Duodenal mucosa (tissue), 2 donors: ENCODE measurements around the gene HBEGF.

Source experiments
- H3K27ac ChIP-seq: one replicate; pipeline ENCODE4 v1.7.0; 2013; ENCODE audit warnings: low read depth, low read length
- H3K27me3 ChIP-seq, 2 donors: one replicate each; pipeline ENCODE4 v1.7.0; 2013; ENCODE audit warnings: low read length in 2 of 2, control low read depth in 1 of 2; ENCODE audit not compliant: insufficient read depth in 2 of 2, control insufficient read depth in 1 of 2
- H3K36me3 ChIP-seq, 2 donors: one replicate each; pipeline ENCODE4 v1.7.0; 2013; ENCODE audit warnings: low read length in 2 of 2, control low read depth in 1 of 2; ENCODE audit not compliant: insufficient read depth in 2 of 2, control insufficient read depth in 1 of 2
- H3K4me1 ChIP-seq, 2 donors: one replicate each; pipeline ENCODE4 v1.7.0; 2013; ENCODE audit warnings: low read length in 2 of 2, control low read depth in 1 of 2; ENCODE audit not compliant: insufficient read depth in 2 of 2, control insufficient read depth in 1 of 2
- H3K4me3 ChIP-seq, 2 donors: one replicate each; pipeline ENCODE4 v1.7.0; 2013; ENCODE audit warnings: low read length in 2 of 2, low read depth in 1 of 2
- H3K9ac ChIP-seq, 2 donors: one replicate each; pipeline ENCODE4 v1.7.0; 2013; ENCODE audit warnings: low read length in 2 of 2, low read depth in 1 of 2
- H3K9me3 ChIP-seq, 2 donors: one replicate each; pipeline ENCODE4 v1.7.0; 2013; ENCODE audit warnings: low read length in 2 of 2, control low read depth in 1 of 2; ENCODE audit not compliant: control insufficient read depth in 1 of 2

The HBEGF gene

DNA sequence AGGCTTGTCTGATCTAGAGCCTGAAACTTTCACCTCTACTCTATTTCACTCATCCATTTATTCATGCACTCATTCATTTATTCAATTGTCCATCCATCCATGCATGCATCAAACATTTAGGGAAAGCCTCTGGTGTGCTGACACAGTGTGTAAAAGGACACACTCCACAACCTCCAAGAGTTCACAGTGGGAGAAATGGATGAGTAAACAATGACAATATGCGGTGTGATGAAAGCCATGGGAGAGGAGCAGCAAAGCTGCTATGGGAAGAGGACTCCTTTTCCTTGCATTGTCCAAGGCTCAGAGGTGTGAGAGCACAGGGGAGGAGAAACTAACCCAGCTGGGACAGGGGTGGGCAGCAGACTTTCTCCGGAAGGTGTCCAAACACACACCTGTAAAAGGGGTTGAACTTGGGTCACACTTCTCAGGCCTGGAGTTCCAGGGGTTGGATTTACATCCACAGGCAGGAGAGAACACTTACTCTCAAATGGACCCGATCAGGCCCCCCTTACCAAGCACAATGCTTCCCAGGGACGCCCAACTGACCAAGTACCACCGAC, 22.3 kb downstream of the HBEGF start:
- Histone ChIP-seq H3K9ac (no peak overlapping the region), H3K4me3 (no peak overlapping the region), H3K27me3 (no peaks in the 10 kb centered on the region), H3K9me3 (no peaks in the 10 kb centered on the region), H3K36me3 (no peaks in the 10 kb centered on the region), H3K4me1 (peaks cover 0 to 23% of the 10 kb centered on the region in 2 donors), H3K27ac (no peak overlapping the region)

DNA sequence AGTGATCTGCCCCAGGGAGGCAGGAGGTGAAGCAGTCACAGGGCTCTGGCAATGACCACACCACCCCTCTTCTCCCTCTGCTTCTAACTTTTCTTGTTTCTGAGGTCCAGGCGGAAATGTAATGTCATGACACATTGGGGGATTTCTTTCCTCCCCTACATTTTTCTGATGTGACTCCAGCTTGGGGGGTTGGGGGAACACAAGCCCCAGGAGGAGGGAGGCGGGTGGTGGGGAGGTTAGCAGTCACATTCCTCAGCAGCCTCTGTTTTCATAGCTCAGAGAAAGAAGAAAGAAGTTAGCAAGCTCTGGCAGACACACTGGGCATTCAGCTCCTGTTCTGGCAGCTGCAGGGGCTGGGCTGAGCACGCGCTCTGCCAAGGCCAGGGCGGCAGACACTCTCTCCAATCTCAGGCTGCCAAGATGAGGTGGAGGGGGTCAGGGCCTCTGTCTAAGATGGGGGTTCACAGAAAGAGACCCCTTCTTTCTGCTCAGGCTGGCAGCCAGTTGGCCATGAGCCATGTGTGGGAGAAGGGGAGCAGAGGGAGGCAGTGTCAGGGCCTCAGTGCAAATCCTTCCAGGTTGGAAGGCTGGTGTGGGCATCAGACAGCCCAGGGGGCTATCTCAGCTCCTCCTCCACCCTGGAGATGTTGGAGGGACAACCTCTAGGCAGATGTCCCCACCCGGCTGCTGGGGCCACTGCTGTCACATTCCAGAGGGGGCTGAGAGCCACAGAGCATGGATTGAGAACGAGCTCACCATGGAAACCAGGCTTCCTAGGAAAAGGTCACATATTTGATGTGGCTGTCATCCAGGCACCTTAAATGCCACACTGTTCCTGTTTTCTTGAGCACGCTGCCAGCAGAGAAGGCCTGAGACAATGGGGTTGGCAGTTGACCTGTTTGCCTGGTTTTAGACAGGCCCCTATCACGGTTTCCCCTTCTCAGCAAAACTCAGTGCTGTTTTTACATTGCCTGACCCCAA, 23.4 kb downstream of the HBEGF start:
- Histone ChIP-seq H3K4me3 (no peak overlapping the region), H3K27me3 (no peaks in the 10 kb centered on the region), H3K36me3 (no peaks in the 10 kb centered on the region), H3K27ac (peak overlapping the region; percentile 47), H3K9me3 (no peaks in the 10 kb centered on the region), H3K4me1 (peaks cover 0 to 23% of the 10 kb centered on the region in 2 donors), H3K9ac (no peak overlapping the region)

DNA sequence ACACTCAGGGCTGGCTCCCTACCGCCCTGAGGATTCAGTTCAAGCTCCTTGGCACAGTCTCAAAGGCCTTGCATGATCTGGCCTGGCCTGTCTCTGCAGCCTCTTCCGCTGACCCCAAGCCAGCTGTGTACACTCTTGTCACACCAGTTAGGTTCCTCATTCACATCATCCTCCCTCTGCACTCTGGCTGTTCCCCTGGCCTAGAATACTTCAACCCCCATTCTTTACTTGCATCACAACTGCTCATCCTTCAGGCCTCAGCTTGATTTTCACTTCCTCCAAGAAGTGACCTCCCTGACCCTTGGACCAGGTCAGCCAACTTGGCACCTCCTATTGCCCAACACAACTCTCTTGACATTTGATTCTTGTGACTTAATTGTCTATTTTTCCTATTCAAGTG, 24.6 kb downstream of the HBEGF start:
- Histone ChIP-seq H3K27ac (no peak overlapping the region), H3K36me3 (no peaks in the 10 kb centered on the region), H3K27me3 (no peaks in the 10 kb centered on the region), H3K4me3 (no peak overlapping the region), H3K4me1 (peaks cover 0 to 23% of the 10 kb centered on the region in 2 donors), H3K9me3 (no peaks in the 10 kb centered on the region), H3K9ac (no peak overlapping the region)

DNA sequence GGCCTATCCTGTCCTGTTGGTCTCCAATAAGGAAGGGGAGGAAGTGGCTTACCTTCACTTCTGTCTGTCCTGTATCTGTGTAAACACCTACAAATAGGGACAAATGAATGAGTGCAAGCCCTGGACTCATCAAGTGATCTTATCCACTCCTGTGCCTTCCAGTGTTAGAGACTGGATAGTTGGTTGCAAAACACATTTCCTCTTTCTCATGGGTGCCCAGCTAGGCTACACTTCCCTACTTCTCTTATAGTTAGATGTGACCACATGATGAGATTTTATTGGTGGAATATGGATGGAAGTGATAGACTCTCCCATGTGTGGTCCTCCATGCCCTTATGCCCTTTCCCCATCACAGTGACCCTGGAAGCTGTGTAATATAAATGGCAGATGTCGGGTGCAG, 26.6 kb downstream of the HBEGF start:
- Histone ChIP-seq H3K9ac (no peak overlapping the region), H3K36me3 (no peaks in the 10 kb centered on the region), H3K4me1 (peaks cover 0 to 23% of the 10 kb centered on the region in 2 donors), H3K27ac (no peak overlapping the region), H3K9me3 (no peaks in the 10 kb centered on the region), H3K27me3 (no peaks in the 10 kb centered on the region), H3K4me3 (no peak overlapping the region)

DNA sequence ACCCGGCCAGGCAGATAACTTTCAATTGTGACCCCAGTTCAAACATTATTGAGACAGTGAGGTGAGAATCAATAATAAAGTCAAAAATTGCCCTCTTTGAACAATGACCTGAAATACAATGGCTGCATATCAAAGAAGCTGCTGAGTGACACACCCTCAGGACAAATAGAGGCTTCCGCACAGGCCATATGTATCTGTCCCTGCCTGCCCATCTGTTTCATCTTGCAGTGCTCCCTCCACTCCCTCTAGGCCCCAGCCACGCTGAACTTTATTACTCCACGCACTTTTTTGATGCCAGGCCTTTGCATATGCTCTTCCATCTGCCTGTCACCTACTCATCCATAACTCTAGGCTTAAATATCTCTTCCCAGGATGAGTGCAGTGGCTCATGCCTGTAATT, 27.6 kb downstream of the HBEGF start:
- no peak overlapping the region for H3K27ac ChIP-seq
- H3K4me1 ChIP-seq: peaks cover 0 to 16% of the 10 kb centered on the region in 2 donors
- no peak overlapping the region for H3K4me3 ChIP-seq

DNA sequence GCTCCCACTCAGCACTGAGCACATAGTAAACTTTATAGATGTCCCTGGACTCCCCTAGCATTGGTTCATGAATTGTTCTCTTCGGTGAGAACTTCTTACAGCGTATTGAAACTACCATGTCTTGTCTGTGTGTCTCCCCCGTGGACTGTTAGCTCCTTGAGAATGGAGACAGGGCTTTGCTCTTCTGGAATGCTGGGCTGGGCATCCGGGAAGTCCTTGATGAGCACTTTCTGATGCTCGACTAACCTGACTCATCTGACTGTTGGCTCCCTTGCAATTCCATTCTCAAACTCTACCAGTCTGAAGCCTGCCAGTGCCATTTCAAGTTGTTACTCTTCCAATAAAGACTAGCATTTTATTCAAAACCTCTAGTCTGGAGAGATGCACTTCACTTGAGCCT, 28.5 kb downstream of the HBEGF start:
- H3K4me1 ChIP-seq: peaks cover 0 to 9% of the 10 kb centered on the region in 2 donors
- no peak overlapping the region for H3K4me3 ChIP-seq
- no peak overlapping the region for H3K27ac ChIP-seq
- no peaks in the 10 kb centered on the region for H3K27me3 ChIP-seq
- H3K9ac ChIP-seq: no peak overlapping the region
- no peaks in the 10 kb centered on the region for H3K9me3 ChIP-seq
- no peaks in the 10 kb centered on the region for H3K36me3 ChIP-seq

More for the DNA sequence above, 27.6 kb downstream of the HBEGF start:
- H3K27me3 ChIP-seq: no peaks in the 10 kb centered on the region
- no peak overlapping the region for H3K9ac ChIP-seq
- H3K9me3 ChIP-seq: no peaks in the 10 kb centered on the region
- H3K36me3 ChIP-seq: no peaks in the 10 kb centered on the region

DNA sequence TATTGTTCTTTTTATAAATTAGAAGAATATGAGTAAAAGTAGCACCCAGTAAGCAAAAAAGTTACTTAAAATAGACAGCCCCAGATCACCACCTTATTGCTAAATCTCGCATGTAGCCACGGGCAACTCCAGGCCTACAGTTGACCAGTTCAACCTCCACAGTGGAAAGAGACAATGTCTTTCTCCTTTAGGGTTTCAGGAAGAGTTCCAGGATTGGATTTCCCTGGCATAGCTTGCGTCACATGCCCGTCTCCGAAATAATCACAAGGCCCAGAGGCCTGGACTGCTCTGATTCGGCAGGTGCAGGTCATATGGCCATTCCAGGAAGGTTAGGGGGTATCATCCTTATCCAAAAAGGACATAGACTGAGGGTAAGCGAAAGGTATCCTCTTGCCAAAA, 33.6 kb downstream of the HBEGF start:
- Histone ChIP-seq H3K27me3 (no peaks in the 10 kb centered on the region), H3K36me3 (no peaks in the 10 kb centered on the region), H3K27ac (no peak overlapping the region), H3K9me3 (no peaks in the 10 kb centered on the region), H3K4me1 (peaks cover 14 to 29% of the 10 kb centered on the region in 2 donors), H3K4me3 (no peak overlapping the region), H3K9ac (no peak overlapping the region)

DNA sequence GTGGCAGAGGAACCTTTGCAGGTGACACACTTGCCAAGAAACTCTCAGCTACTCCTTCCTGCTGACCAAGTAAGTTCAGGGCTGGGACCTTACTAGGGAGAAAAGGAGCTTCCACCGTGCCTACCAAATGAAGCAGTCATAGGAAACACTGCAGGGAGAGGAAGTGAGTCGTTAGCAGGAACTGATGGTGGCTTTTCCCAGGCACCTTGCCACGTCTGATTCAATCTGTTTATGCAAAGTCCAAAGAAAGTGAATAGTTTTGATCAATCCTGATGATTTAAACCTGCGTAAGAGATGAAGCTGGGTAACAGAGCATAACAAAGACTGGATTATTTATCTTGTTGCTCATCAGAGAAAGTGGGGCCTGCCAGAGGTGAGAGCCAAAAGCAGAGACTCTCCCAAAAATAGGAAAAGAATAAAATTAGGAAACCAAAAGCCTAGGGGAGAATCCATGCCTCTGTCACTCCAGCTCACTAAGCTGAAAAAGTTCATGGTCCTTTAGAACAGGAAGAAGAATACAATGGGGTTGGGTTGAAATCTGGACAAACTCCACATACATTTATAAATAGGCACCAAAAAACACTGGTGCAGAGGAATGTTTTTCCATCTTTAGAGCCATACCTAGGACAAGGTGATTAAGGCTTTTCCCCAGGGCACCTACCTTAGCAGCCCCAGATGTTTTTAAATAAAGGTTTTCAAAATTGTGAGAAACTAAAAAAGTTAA, 34.2 kb downstream of the HBEGF start:
- H3K36me3 ChIP-seq: no peaks in the 10 kb centered on the region
- H3K27ac ChIP-seq: peak overlapping the region; percentile 4
- no peaks in the 10 kb centered on the region for H3K27me3 ChIP-seq
- H3K4me3 ChIP-seq: no peak overlapping the region
- H3K9me3 ChIP-seq: no peaks in the 10 kb centered on the region
- H3K9ac ChIP-seq: no peak overlapping the region
- peaks cover 14 to 29% of the 10 kb centered on the region in 2 donors for H3K4me1 ChIP-seq

DNA sequence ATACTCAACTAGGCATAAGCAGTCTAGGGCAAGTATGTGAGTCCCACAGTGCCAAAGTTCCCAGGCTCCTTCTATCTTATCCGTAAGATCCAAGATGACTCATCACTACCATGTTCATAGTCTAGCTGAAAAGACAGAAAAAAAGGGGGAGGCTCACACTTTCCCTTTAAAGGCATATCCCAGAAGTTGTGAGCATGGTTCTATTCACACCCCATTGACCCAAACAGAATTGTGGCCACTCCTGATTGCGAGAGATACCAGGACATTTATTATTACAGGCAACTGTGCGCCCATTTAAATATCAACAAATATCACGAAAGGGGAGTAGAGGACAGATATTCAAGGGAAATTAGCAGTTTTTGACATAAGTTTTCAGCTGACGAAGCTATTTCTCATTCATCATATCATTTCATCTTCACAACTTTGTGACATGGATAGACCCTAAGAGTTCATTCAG, 35.4 kb downstream of the HBEGF start:
- no peaks in the 10 kb centered on the region for H3K27me3 ChIP-seq
- H3K9me3 ChIP-seq: no peaks in the 10 kb centered on the region
- no peak overlapping the region for H3K9ac ChIP-seq
- H3K36me3 ChIP-seq: no peaks in the 10 kb centered on the region
- H3K4me3 ChIP-seq: no peak overlapping the region
- H3K27ac ChIP-seq: no peak overlapping the region
- H3K4me1 ChIP-seq: peaks cover 14 to 29% of the 10 kb centered on the region in 2 donors

DNA sequence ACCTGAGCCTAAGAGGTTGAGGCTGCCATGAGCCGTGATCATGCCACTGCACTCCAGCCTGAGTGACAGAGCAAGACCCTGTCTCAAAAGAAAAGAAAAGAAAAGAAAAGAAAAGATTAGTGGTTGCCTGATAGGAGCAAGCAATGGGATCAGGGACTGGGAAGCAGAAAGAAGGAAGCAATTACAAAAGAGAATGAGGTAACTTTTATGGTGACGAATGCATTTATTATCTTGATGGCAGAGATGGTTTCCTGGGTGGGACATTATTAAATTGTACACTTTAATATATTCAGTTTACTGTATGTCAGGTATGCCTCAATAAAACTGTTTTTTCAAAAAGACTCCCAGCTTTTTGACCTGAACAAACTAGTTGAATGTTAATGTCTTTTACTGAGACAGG, 36.0 kb downstream of the HBEGF start:
- H3K36me3 ChIP-seq: no peaks in the 10 kb centered on the region
- no peaks in the 10 kb centered on the region for H3K9me3 ChIP-seq
- H3K27me3 ChIP-seq: no peaks in the 10 kb centered on the region
- H3K4me1 ChIP-seq: peaks cover 14 to 29% of the 10 kb centered on the region in 2 donors
- no peak overlapping the region for H3K4me3 ChIP-seq
- no peak overlapping the region for H3K27ac ChIP-seq
- no peak overlapping the region for H3K9ac ChIP-seq
